GM19328 (cell line): ENCODE data around the gene NEURL3.
A peak's percentile ranks its signal among the peaks of the same experiment; 100 is the strongest.
"Not testable (repeated sequence)": the region's sequence is repeated elsewhere in the genome, so short reads cannot be mapped to it uniquely, and the experiment has no call there.

Experiments used
- ATAC-seq: cut with Tn5 transposase; IDR thresholded peaks from one replicate; pipeline ENCODE4 v1.9.1; 2021; ENCODE audit warnings: mild to moderate bottlenecking, moderate library complexity; ENCODE audit not compliant: unreplicated experiment

NEURL3 gene

DNA sequence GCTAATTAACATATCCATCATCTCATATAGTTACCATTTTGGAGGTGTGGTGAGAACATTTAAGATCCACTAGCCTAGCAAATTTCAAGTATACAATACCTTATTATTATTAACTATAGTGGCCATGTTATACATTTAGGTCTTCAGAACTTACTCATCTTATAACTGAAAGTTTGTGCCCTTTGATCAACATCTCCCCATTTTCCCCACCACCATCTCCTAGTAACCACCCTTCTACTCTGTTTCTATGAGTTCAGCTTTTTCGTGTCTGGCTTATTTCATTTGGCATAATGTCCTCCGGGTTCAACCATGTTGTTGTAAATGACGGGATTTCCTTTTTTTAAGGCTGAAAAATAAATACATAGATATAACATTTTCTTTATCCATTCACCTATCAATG, 15.9 kb downstream of the NEURL3 start:
- no peak for ATAC-seq

DNA sequence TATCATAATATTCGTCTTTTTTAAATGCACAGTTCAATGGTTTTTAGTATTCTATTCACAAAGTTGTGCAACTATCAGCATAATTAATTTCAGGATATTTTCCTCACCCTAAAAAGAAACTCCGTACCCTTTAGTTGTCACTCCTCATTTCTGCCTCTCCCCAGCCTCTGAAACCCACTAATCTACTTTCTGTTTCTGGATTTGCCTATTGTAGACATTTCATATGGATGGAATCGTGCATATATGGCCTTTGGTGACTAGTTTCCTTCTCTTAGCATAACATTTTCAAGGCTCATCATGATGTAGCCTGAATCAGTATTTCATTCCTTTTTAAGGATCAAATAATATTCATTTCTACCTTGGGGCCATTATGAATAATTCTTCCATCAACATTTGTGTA, 18.5 kb downstream of the NEURL3 start:
- no peak for ATAC-seq

DNA sequence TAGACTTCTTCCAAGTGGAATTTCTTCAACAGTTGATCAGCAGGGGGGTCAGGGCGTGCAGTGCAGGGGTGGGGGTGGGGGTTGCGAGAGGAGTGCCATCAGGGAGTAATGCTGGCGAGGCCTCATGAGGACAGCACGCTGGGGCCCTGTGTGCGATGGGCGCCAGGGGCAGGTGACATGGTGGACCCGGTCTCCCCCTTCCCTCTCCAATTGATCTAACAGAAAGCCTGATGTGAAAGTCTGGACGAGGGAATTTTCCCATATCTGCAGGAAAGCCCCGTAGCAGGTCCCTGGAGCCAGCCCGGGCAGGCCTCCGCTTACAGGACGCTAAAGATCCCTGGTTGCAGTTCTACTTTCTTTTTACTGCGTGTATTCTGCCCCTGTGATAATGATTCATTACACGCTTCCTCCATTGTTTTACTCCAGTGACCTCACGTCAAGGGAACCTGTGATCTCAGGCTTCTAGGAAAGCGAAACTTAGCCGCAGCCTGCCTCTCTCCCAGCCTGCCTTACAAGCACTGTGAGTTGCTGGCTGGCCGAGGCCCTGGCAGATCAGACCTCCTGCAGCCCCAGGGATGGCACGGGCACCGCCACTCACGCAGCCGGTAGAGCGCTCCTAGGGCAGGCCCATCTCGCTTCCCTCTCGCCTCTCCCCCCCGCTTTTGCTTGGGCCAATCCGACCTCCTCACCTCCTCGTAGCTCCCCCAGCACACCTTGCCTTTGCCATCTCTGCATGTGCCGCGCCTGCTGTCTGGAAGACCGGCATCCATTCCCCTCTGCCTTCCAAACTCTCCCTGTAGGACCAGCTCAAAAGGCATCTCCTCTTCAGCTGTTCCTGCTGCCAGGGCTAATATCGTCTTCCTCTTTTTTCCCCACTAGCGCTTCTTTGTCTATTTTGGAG, 19.2 kb downstream of the NEURL3 start:
- peak; percentile 71 for ATAC-seq

DNA sequence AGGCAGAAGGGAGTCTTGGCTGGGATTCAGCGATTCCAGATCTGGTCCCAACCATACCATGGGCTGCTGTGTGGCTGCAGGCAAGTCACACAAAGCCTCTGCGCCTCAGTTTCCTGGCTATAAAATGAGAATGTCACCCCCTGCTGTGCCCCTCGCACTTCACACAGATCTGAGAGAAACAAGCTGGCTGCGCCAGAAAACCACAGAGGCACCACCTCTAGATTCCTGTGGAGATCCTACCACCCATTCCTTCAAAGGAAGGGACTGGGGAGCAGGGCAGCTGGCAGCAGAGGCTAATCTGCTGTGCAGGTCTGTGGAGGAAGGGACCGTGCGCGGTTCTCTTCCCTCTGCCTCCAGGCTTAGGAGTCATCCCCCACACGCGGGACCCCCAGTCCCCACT, 19.8 kb downstream of the NEURL3 start:
- ATAC-seq = no peak

DNA sequence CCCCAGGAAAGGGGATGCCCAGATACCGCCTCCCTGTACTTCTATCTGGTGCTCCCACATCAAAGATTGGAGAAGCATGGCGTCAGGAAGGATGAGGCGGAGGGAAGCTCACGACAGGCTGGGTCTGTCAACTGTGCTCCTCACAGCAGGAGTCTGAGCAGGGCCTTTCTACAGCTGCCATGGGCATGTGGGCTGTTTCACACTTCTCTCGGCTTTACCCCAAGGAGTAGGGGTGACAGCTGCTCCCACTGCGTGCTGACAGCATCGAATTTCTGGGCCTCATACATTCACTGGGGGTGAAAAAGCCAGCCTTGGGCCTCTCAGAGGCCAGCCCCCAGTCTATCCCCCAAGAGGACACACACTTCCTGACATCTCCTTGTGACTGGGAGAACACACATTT, 21.1 kb downstream of the NEURL3 start:
- no peak for ATAC-seq

DNA sequence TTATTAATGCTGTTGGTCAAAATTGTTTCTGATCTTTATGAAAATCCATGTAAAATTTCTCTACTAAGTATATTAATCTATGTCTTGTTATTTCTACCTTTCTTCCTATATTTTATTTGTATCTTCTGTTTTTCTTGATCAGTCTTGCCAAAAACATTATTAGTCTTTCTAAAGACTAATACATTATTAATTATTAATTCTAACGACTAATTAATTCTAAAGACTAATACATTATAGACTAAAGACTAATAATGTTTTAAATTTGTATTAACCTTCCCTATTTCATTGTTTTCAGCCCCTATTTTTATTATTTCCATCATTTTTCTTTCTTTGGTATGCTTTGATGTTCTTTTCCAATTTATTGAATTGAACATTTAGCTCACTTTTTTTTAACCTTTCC, 27.7 kb downstream of the NEURL3 start:
- no peak for ATAC-seq

DNA sequence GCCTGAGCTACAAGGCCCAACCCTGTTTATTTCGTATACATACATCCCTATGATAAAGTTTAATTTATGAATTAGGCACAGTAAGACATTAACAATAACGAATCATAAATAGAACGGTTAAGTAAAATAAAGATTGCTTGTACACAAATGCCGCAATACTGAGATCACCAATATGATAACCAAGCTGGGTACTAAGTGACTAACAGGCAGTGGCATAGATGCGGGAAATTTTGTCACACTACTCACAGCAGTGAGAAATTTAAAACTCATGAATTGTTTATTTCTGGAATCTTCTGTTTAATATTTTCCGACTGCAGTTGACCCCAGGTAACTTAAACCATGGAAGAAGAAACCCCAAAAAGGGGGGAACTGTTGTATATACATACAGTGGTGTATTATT, 33.4 kb downstream of the NEURL3 start:
- no peak for ATAC-seq

DNA sequence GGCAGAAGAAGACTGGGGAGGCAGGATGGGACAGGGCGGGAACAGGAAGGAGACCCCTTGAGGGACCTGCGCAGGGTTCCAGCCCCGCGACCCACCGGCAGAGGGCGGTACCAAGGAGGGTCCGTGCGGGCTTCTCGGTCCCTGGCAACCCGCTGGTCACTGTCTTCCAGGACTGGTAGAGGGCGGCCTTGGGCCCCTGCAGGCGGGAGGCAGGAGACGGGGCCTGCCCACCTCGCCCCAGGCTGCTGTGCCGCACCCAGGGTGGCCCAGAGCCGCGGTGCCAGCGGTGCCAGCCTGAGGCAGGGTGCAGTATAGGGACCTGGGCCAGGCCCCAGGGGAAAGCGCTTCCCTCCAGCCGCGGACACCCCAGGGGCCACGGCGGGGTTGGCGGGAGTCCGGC, 34.5 kb downstream of the NEURL3 start:
- ATAC-seq = no peak

DNA sequence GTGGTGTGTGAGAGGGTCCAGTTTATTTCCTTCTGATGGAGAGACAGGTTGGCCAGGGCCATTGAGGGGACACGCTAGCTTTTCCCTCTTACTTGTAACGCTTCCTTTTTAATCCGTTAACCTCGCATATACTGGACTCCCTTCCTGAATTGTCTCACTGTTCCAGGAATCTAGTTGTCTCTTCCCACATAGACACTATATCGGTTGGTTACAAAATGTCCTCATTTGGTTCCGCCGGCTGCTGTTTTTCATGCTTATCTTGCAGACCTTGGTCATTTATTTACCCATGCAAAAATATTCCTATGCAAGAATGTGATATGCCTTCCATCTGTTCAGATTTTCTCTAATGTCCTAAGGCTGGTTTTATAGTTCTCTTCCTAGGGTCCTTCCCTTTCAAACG, 35.0 kb downstream of the NEURL3 start:
- ATAC-seq = no peak

DNA sequence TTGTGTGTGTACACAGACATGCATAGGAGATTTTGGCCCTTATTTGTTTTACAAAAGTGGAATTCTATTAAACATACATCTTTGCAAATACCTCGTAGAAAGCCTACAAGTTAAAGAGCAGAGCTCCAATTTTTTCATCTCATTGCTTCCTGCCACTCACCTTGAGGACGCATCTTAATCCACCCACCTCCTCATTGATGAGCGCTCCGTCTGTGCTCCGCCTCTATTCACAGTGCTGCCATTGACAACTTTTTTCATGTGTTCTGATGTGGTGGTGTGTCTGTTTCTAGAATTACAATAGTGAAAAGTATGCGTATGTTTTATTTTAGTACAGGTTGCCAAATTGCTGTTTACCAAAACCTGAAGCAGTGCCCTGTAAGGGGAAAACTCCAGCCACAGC, 36.3 kb downstream of the NEURL3 start:
- ATAC-seq = no peak

DNA sequence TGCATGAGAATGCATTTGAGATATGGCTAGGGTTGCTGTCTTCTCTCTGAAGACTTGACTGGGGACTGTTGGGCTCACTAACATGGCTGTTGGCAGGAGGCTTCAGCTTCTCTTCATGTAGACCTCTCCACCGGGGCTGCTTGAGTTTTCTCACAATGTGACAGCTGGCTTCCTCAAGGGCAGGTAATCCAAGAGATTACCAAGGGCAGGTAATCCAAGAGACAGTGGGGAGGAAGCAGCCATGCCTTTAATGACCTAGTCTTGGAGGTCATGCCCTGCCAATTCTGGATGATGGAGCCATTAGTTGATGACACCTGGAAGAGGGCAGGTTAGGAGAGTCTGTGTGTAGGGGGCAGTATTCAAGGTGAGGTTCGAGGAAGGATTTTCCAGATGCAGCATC, 40.5 kb downstream of the NEURL3 start:
- ATAC-seq = no peak

DNA sequence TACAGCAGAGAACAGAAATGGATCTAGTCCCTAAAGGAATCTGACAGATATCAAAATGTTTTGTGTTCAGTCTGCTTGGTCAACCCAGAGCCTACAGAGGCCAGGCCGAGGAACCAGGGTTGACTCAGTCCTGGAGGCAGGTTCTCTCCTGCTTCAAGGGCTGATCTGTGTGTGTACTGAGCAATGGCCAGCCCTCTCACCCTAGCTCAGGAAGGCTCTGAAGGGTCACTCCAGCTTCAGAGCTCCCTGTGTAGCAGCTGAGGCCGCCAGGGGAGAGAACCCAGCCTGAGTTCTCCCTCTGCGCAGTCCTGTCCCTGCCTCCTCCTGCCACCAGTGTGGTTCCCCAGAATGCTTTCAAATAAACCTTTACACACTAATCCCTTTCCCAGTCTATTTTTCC, 41.1 kb downstream of the NEURL3 start:
- no peak for ATAC-seq

DNA sequence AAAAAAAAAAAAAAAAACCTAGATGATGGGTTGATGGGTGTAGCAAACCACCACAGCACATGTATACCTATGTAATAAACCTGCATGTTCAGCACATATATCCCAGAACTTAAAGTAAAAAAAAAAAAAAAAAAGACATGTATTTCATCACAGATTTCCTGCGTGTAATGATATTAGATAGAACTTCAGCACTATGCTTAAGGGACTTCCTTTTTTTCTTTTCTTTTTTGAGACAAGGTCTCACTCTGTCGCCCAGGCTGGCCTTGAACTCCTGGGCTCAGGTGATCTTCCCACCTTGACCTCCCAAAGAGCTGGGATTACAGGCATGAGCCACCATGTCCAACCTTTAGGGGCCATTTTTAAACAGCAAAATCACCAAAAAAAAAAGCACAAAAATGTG, 42.0 kb downstream of the NEURL3 start:
- no peak for ATAC-seq

DNA sequence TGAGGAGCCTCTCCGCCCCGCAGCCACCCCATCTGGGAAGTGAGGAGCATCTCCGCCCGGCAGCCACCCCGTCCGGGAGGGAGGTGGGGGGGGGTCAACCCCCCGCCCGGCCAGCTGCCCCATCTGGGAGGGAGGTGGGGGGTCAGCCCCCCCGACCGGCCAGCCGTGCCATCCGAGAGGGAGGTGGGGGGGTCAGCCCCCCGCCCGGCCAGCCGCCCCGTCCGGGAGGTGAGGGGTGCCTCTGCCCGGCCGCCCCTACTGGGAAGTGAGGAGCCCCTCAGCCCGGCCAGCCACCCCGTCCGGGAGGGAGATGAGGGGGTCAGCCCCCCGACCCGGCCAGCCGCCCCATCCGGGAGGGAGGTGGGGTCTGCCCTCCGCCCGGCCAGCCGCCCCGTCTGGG, 43.5 kb downstream of the NEURL3 start:
- ATAC-seq = not testable (repeated sequence)

DNA sequence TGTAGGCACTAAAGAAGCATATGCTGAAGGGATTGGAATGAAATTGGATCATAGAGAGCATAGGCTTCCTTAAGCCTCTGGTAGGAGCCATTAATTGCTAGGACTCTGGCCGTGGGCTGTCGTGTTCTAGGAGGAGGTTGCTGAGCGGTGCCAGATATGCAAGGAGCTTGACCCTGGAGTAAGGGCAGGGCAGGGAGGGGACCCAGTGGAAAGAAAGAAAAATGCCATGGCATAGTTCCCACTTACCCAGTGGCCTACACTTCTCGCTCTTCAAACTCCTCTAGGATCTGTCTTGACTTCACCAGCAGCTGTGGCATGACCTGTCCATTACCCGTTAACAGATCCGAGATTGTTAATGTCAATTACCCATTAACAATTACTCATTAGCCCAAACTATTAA, 53.1 kb downstream of the NEURL3 start:
- no peak for ATAC-seq

DNA sequence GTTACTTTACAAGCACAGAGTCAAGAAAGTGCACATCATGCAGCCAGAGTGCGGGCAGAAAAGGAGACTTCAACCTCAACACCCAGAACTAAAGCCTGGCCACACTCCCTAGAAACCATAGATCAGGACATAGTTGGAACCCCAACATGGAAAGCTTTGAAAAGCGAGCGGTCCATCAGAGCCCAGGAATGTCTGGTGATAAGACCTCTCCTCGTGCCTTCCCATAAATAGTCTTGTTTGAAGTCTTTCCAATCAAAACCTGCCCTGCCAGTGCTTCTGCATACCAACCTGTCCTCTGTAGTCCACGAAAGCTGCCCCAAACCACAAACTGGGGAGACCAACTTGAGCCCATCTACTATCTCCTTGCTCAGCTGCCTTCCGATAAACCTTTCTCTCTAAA, 55.5 kb downstream of the NEURL3 start:
- no peak for ATAC-seq

DNA sequence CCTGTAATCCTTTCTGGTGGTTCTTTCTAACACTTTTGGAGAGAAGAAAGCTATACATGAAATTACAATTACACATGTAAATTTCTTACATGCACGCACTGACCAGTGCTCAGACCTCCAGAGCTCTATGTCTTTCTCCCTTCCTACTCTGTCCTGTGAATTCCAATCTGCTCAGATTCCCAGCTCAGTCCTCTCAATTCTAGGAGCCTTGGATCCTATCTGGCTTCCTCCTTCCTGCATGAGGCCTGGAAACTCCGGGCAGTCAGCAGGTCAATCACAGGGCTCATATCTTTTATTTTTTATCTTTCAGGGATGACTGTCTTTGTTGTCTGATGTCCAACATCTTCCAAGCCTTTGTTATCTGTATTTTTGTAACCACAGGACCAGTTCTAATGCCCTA, 56.0 kb downstream of the NEURL3 start:
- ATAC-seq = no peak

DNA sequence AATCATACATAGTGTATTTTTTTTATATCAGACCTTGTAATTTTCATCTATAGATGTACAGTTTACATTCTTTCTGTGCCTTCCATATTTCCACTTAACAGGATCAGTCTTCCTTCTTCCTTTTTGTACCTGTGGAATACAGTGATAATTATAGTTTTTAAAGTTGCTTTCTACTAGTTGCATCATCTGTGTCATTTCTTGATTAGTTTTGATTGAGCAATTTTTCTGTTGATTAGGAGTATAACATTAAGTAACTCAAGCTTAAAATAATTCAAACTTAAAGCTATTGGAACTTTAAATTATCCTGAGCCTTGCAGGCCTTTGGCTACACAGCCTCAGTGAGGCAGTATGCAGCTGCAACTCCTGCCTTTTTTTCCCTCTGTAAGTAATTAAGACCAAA, 57.4 kb downstream of the NEURL3 start:
- ATAC-seq = no peak
